ENCODE results near the gene CTNNBIP1.

CTNNBIP1 gene

GRCh38 chr1:9904596-9904995 is 5.5 kb downstream of the CTNNBIP1 start:
- DNase-seq (ENCODE audit: low read depth): peak; percentile 31

GRCh38 chr1:9903801-9904527 is 6.1 kb downstream of the CTNNBIP1 start:
- no peak for DNase-seq (ENCODE audit: low read depth)

GRCh38 chr1:9902060-9902452 is 8.0 kb downstream of the CTNNBIP1 start:
- no peak for DNase-seq (ENCODE audit: low read depth)

- no peak for DNase-seq (ENCODE audit: low read depth)
Measured at GRCh38 chr1:9901148-9902059, 8.7 kb downstream of the CTNNBIP1 start.

GRCh38 chr1:9900142-9901043 is 9.7 kb downstream of the CTNNBIP1 start:
- peak; percentile 38 for DNase-seq (ENCODE audit: low read depth)

GRCh38 chr1:9894115-9894514 is 16.0 kb downstream of the CTNNBIP1 start:
- no peak for DNase-seq (ENCODE audit: low read depth)

GRCh38 chr1:9892563-9893528 is 17.2 kb downstream of the CTNNBIP1 start:
- DNase-seq (ENCODE audit: low read depth): peak; percentile 64

- no peak for DNase-seq (ENCODE audit: low read depth)
Measured at GRCh38 chr1:9891207-9891606, 18.9 kb downstream of the CTNNBIP1 start.

- peak; percentile 91 for DNase-seq (ENCODE audit: low read depth)
Measured at GRCh38 chr1:9890224-9890731, 19.8 kb downstream of the CTNNBIP1 start.

- no peak for DNase-seq (ENCODE audit: low read depth)
Measured at GRCh38 chr1:9889411-9889810, 20.7 kb downstream of the CTNNBIP1 start.

GRCh38 chr1:9888886-9889285 is 21.2 kb downstream of the CTNNBIP1 start:
- no peak for DNase-seq (ENCODE audit: low read depth)

- no peak for DNase-seq (ENCODE audit: low read depth)
Measured at GRCh38 chr1:9887070-9887469, 23.0 kb downstream of the CTNNBIP1 start.

GRCh38 chr1:9886092-9886742 is 23.9 kb downstream of the CTNNBIP1 start:
- no peak for DNase-seq (ENCODE audit: low read depth)

GRCh38 chr1:9884805-9885204 is 25.3 kb downstream of the CTNNBIP1 start:
- DNase-seq (ENCODE audit: low read depth): no peak

- DNase-seq (ENCODE audit: low read depth): no peak
Measured at GRCh38 chr1:9883585-9884449, 26.3 kb downstream of the CTNNBIP1 start.

- DNase-seq (ENCODE audit: low read depth): no peak
Measured at GRCh38 chr1:9882945-9883303, 27.1 kb downstream of the CTNNBIP1 start.

GRCh38 chr1:9882296-9882944 is 27.6 kb downstream of the CTNNBIP1 start:
- DNase-seq (ENCODE audit: low read depth): no peak

- DNase-seq (ENCODE audit: low read depth): peak; percentile 82
Measured at GRCh38 chr1:9881838-9882249, 28.2 kb downstream of the CTNNBIP1 start.

GRCh38 chr1:9878404-9878803 is 31.7 kb downstream of the CTNNBIP1 start:
- DNase-seq (ENCODE audit: low read depth): no peak

All from amniotic epithelial cell (primary cell).